Smooth muscle cell (in vitro differentiated cells): ENCODE measurements around the gene APPL1. TPM values are rescaled to one million over a fixed set of nuclear protein-coding genes. Genes with fewer than 3 reads are reported as not detected.
A peak's percentile ranks its signal among the peaks of the same experiment; 100 is the strongest.

Experiments
- DNase-seq: peaks from one replicate; lab custom pipeline; 2025; ENCODE audit not compliant: unreplicated experiment; lab: John Stamatoyannopoulos, UW
- H2AFZ ChIP-seq: fragments of 200-600 bp; sonication (generic); 2 replicates; pipeline ENCODE4 v1.6.0; 2016; ENCODE audit warnings: antibody characterized with exemption, low read depth, mild to moderate bottlenecking
- H3F3A ChIP-seq: fragments of 200-600 bp; sonication (generic); 2 replicates; pipeline ENCODE4 v1.6.0; 2017; ENCODE audit warnings: antibody characterized with exemption, low read depth
- H3K27ac ChIP-seq: fragments of 200-600 bp; sonication (generic); 2 replicates; pipeline ENCODE4 v1.5.1; 2016; ENCODE audit warnings: low read depth, mild to moderate bottlenecking
- H3K27me3 ChIP-seq: fragments of 200-600 bp; sonication (generic); 2 replicates; pipeline ENCODE4 v1.6.1; 2016; ENCODE audit warnings: low read depth, mild to moderate bottlenecking
- H3K36me3 ChIP-seq: fragments of 200-600 bp; sonication (generic); 2 replicates; pipeline ENCODE4 v1.5.1; 2016; ENCODE audit warnings: low read depth
- H3K4me1 ChIP-seq: fragments of 200-600 bp; sonication (generic); 2 replicates; pipeline ENCODE4 v1.5.1; 2016; ENCODE audit warnings: low read depth
- H3K4me2 ChIP-seq: fragments of 200-600 bp; sonication (generic); 2 replicates; pipeline ENCODE4 v1.6.0; 2016; ENCODE audit warnings: mild to moderate bottlenecking
- H3K4me3 ChIP-seq: fragments of 200-600 bp; sonication (generic); 2 replicates; pipeline ENCODE4 v1.5.1; 2016; ENCODE audit warnings: mild to moderate bottlenecking
- H3K79me2 ChIP-seq: fragments of 200-600 bp; sonication (generic); 2 replicates; pipeline ENCODE4 v1.6.0; 2016; ENCODE audit warnings: low read depth, mild to moderate bottlenecking
- H3K9ac ChIP-seq: fragments of 200-600 bp; sonication (generic); 2 replicates; pipeline ENCODE4 v1.6.0; 2016; ENCODE audit warnings: low read depth
- H3K9me3 ChIP-seq: fragments of 200-600 bp; sonication (generic); replicated peaks from 2 replicates; pipeline ENCODE4 v1.5.1; 2016; ENCODE audit warnings: low read depth
- H4K20me1 ChIP-seq: fragments of 200-600 bp; sonication (generic); 2 replicates; pipeline ENCODE4 v1.6.0; 2016; ENCODE audit warnings: low read depth
- WGBS: methylation state at CpG from one replicate; pipeline ENCODE4 v1.1.7; 2016; ENCODE audit warnings: low lambda C conversion rate; 5-methylcytosine and 5-hydroxymethylcytosine counted together
- polyA plus RNA-seq: library from polyadenylated mRNA; unstranded; fragments of >200 nt; fragmentation: Nextera tagmentation; extraction: Ambion mirVana; gene quantifications from 2 replicates; pipeline ENCODE4 v1.2.1, GENCODE V29; 2016
- total RNA-seq: library from RNA; depleted of rRNA; stranded (reverse); fragments of >200 nt; gene quantifications from 2 replicates; pipeline ENCODE4 v1.2.3, GENCODE V29; 2014
- TF ChIP-seq, protein P1 (sequence below): fragments of 200-600 bp; sonication (generic); IDR thresholded peaks from 2 replicates; pipeline ENCODE4 v1.5.1; 2017; ENCODE audit warnings: borderline replicate concordance, mild to moderate bottlenecking, antibody characterized with exemption; ENCODE audit not compliant: insufficient read depth, poor library complexity, severe bottlenecking

Gene APPL1
- total and polyA plus RNA-seq, 2 experiments from 2014 or later: 23.1 to 30.2 TPM

DNA sequence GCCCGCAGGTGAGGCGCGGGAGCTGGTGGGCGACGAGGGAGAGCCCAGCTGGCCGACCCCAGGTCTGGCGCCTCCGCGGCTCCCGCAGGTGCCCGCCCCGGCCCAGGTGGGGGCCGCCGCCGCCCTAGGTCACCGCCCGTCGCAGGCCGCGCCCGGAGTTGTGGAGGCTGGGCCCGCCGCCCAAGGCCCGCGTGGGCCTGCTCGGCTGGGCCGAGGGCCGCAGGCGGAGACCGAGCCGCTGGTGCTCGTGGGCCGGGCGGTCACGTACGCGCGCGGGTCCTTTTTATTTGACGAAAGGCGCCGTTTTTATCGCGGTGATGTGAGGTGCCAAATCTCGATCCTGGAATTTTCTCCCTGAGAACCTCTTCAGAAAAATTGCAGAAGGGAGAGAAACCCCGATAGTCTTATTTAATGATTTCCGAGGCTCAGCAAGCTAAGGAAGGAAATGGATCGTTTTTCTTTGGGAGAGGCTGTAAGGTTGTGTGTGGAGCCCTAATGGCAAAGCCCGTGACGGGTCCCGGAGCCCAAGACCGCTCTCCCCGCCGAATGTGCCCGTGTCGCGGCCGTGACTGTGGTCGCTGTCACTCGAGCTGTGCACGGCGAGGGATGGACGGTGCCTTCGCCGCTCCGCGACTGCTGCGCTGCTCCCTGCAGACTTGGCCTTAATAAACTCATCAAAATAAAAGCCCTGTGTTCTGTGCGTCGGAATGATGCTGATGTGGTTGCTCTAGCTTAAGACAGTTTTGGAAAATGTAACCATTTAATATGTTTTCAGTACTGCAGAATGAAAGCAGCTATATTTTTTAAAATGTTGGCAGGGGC, 612 bp downstream of the APPL1 start:
- peaks cover 34% of the 10 kb centered on the region for H3K79me2 ChIP-seq
- H3K4me3 ChIP-seq: peak overlapping the region; percentile 78
- no peaks in the 10 kb centered on the region for H3K9me3 ChIP-seq
- H2AFZ ChIP-seq: peak overlapping the region; percentile 58
- H3K4me1 ChIP-seq: peaks cover 23% of the 10 kb centered on the region
- no peaks in the 10 kb centered on the region for H3K27me3 ChIP-seq
- H3K9ac ChIP-seq: peak overlapping the region; percentile 61
- H4K20me1 ChIP-seq: peaks cover 49% of the 10 kb centered on the region
- H3K36me3 ChIP-seq: no peaks in the 10 kb centered on the region
- under 1% methylated on average over 69 of the region's 70 CpGs for WGBS
- peak overlapping the region; percentile 88 for H3K4me2 ChIP-seq
- H3F3A ChIP-seq: peaks cover 12% of the 10 kb centered on the region
- TF ChIP-seq, protein P1, sequence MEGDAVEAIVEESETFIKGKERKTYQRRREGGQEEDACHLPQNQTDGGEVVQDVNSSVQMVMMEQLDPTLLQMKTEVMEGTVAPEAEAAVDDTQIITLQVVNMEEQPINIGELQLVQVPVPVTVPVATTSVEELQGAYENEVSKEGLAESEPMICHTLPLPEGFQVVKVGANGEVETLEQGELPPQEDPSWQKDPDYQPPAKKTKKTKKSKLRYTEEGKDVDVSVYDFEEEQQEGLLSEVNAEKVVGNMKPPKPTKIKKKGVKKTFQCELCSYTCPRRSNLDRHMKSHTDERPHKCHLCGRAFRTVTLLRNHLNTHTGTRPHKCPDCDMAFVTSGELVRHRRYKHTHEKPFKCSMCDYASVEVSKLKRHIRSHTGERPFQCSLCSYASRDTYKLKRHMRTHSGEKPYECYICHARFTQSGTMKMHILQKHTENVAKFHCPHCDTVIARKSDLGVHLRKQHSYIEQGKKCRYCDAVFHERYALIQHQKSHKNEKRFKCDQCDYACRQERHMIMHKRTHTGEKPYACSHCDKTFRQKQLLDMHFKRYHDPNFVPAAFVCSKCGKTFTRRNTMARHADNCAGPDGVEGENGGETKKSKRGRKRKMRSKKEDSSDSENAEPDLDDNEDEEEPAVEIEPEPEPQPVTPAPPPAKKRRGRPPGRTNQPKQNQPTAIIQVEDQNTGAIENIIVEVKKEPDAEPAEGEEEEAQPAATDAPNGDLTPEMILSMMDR: no peak
- DNase-seq: peak; percentile 35
- peak overlapping the region; percentile 91 for H3K27ac ChIP-seq

DNA sequence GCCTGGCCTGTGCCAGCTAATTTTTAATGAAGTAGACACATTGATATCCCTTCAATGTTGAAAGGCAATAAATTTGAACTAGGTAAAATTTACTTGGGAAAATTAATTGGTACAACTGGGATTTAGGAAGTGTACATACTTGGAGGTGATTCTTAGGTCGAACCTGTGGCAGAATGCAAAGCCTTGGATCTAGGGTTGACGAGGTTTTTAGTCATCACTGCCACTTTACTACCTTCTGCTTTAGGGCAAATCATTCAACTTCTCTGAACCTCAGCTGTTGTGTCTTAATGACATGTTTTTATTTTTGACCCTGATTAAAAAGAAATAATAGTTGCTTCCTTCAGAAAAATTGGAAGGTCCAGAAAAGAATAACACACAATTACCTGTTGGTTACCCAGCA, 2.5 kb downstream of the APPL1 start:
- Histone ChIP-seq H3K9me3 (no peaks in the 10 kb centered on the region), H3K27me3 (no peaks in the 10 kb centered on the region), H4K20me1 (peaks cover 68% of the 10 kb centered on the region), H2AFZ (no peak overlapping the region), H3K9ac (no peak overlapping the region), H3K4me1 (peaks cover 18% of the 10 kb centered on the region), H3F3A (peaks cover 5% of the 10 kb centered on the region), H3K27ac (no peak overlapping the region), H3K36me3 (no peaks in the 10 kb centered on the region), H3K4me3 (no peak overlapping the region), H3K4me2 (peak overlapping the region; percentile 88), H3K79me2 (peaks cover 51% of the 10 kb centered on the region)
- WGBS: 60% methylated on average over 2 of the region's 2 CpGs
- no peak for DNase-seq
- TF ChIP-seq, protein P1: no peak

DNA sequence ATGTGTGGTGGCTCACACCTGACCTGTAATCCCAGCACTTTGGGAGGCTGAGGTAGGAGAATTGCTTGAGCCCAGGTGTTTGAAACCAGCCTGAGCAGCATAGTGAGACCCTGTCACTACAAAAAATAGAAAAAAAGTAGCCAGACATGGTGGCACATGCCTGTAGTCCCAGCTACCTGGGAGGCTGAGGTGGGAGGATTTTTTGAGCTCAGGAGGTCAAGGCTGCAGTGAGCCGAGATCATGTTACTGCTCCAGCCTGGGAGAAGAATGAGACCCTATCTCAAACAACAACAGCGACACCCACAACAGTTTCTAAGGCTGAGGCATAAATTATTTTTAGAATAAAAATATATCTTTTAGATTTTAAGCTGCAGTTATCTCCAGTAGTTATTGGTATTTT, 6.3 kb downstream of the APPL1 start:
- Histone ChIP-seq H3K27me3 (no peaks in the 10 kb centered on the region), H2AFZ (no peak overlapping the region), H3K27ac (no peak overlapping the region), H3K9ac (no peak overlapping the region), H3K9me3 (no peaks in the 10 kb centered on the region), H4K20me1 (peaks cover 79% of the 10 kb centered on the region), H3K4me2 (no peak overlapping the region), H3F3A (no peaks in the 10 kb centered on the region), H3K4me1 (peaks cover 3% of the 10 kb centered on the region), H3K36me3 (peaks cover 11% of the 10 kb centered on the region), H3K4me3 (no peak overlapping the region), H3K79me2 (peaks cover 65% of the 10 kb centered on the region)
- TF ChIP-seq, protein P1: no peak
- no peak for DNase-seq
- 96% methylated on average over 2 of the region's 2 CpGs for WGBS
